HepG2 (cell line): ENCODE data around the gene JPH3. TPM values are rescaled to one million over a fixed set of nuclear protein-coding genes. Genes with fewer than 3 reads are reported as not detected.

ENCODE experiments used
- CCDC6 ChIP-seq: sonication (generic); formaldehyde crosslinking; IDR thresholded peaks from 2 replicates; pipeline ENCODE4 v1.8.1; 2022; ENCODE audit warnings: mild to moderate bottlenecking, missing genetic modification reagents, moderate library complexity
- FOXK1 ChIP-seq: sonication (generic); formaldehyde crosslinking; IDR thresholded peaks from 2 replicates; pipeline ENCODE4 v1.4.0; 2020; ENCODE audit warnings: low read depth, missing genetic modification reagents, borderline replicate concordance
- GTF3A ChIP-seq: sonication (generic); formaldehyde crosslinking; conservative IDR thresholded peaks from 2 replicates; pipeline ENCODE4 v1.4.0; 2020; ENCODE audit warnings: mild to moderate bottlenecking, missing genetic modification reagents
- HCFC1 ChIP-seq: fragments of 150-350 bp; IDR thresholded peaks from 2 replicates; pipeline ENCODE4 v1.6.1; 2014; ENCODE audit warnings: low read depth, low read length
- HNRNPH1 ChIP-seq: fragments of 200-400 bp; formaldehyde crosslinking; optimal IDR thresholded peaks from 2 replicates; pipeline ENCODE3; 2017; ENCODE audit warnings: mild to moderate bottlenecking, low read depth, low read length
- HNRNPL ChIP-seq: fragments of 200-400 bp; formaldehyde crosslinking; IDR thresholded peaks from 2 replicates; pipeline ENCODE4 v1.6.1; 2017; ENCODE audit warnings: mild to moderate bottlenecking, low read depth, low read length
- KDM2A ChIP-seq: sonication (generic); formaldehyde crosslinking; IDR thresholded peaks from 2 replicates; pipeline ENCODE4 v1.4.0; 2020; ENCODE audit warnings: low read depth, missing genetic modification reagents, borderline replicate concordance
- KLF9 ChIP-seq: IDR thresholded peaks from 2 replicates; pipeline ENCODE4 v1.6.1; 2016; ENCODE audit warnings: low read depth
- MEIS2 ChIP-seq: sonication (generic); formaldehyde crosslinking; IDR thresholded peaks from 2 replicates; pipeline ENCODE4 v1.9.0; 2021; ENCODE audit warnings: mild to moderate bottlenecking, missing genetic modification reagents
- MYC ChIP-seq: sonication (generic); formaldehyde crosslinking; IDR thresholded peaks from 2 replicates; pipeline ENCODE4 v1.9.0; 2021; ENCODE audit warnings: missing genetic modification reagents, borderline replicate concordance
- MYNN ChIP-seq: sonication (generic); formaldehyde crosslinking; IDR thresholded peaks from 2 replicates; pipeline ENCODE4 v1.4.0; 2020; ENCODE audit warnings: mild to moderate bottlenecking, low read depth, missing genetic modification reagents
- RBFOX2 ChIP-seq: fragments of 200-400 bp; formaldehyde crosslinking; IDR thresholded peaks from 2 replicates; pipeline ENCODE4 v1.6.1; 2017; ENCODE audit warnings: low read depth, mild to moderate bottlenecking, low read length
- SRSF9 ChIP-seq: fragments of 200-400 bp; formaldehyde crosslinking; IDR thresholded peaks from 2 replicates; pipeline ENCODE4 v1.6.1; 2018; ENCODE audit warnings: borderline replicate concordance, mild to moderate bottlenecking, low read depth, low read length; ENCODE audit not compliant: insufficient read depth, poor library complexity, severe bottlenecking
- THYN1 ChIP-seq: sonication (generic); formaldehyde crosslinking; IDR thresholded peaks from 2 replicates; pipeline ENCODE4 v1.8.1; 2023; ENCODE audit warnings: low read depth, mild to moderate bottlenecking, moderate library complexity, missing genetic modification reagents, borderline replicate concordance
- TSC22D2 ChIP-seq: sonication (generic); formaldehyde crosslinking; IDR thresholded peaks from 2 replicates; pipeline ENCODE4 v1.5.1; 2020; ENCODE audit warnings: missing genetic modification reagents, mild to moderate bottlenecking, borderline replicate concordance
- ZFY ChIP-seq: sonication (generic); formaldehyde crosslinking; IDR thresholded peaks from 2 replicates; pipeline ENCODE4 v1.4.0; 2020; ENCODE audit warnings: missing genetic modification reagents
- ZNF101 ChIP-seq: sonication (generic); formaldehyde crosslinking; IDR thresholded peaks from 2 replicates; pipeline ENCODE4 v1.4.0; 2020; ENCODE audit warnings: mild to moderate bottlenecking, low read depth, missing genetic modification reagents, borderline replicate concordance
- ZNF136 ChIP-seq: sonication (generic); formaldehyde crosslinking; IDR thresholded peaks from 2 replicates; pipeline ENCODE4 v1.8.1; 2022; ENCODE audit warnings: low read depth, mild to moderate bottlenecking, moderate library complexity, missing genetic modification reagents
- ZNF138 ChIP-seq: sonication (generic); formaldehyde crosslinking; IDR thresholded peaks from 2 replicates; pipeline ENCODE4 v1.5.0; 2020; ENCODE audit warnings: mild to moderate bottlenecking, low read depth, missing genetic modification reagents
- ZNF33B ChIP-seq: sonication (generic); formaldehyde crosslinking; IDR thresholded peaks from 2 replicates; pipeline ENCODE4 v1.5.1; 2020; ENCODE audit warnings: mild to moderate bottlenecking, missing genetic modification reagents
- ZNF556 ChIP-seq: sonication (generic); formaldehyde crosslinking; IDR thresholded peaks from 2 replicates; pipeline ENCODE4 v1.4.0; 2020; ENCODE audit warnings: mild to moderate bottlenecking, missing genetic modification reagents, borderline replicate concordance
- ZNF564 ChIP-seq: sonication (generic); formaldehyde crosslinking; IDR thresholded peaks from 2 replicates; pipeline ENCODE4 v1.8.1; 2023; ENCODE audit warnings: mild to moderate bottlenecking, missing genetic modification reagents
- ZNF746 ChIP-seq: sonication (generic); formaldehyde crosslinking; IDR thresholded peaks from 2 replicates; pipeline ENCODE4 v1.8.0; 2022; ENCODE audit warnings: mild to moderate bottlenecking, missing genetic modification reagents
- ZNF841 ChIP-seq: sonication (generic); formaldehyde crosslinking; IDR thresholded peaks from 2 replicates; pipeline ENCODE4 v1.8.1; 2023; ENCODE audit warnings: missing genetic modification reagents, borderline replicate concordance
- polyA plus RNA-seq, 8 experiments: library from polyadenylated mRNA; depleted of rRNA in 3 of 8; stranded (reverse) in 7 of 8; unstranded in 1 of 8; fragments of >200 nt; fragmentation: Illumina TruSeq in 4 of 8; extraction: Trizol in 4 of 8; gene quantifications; 2 replicates each; pipeline versions ENCODE4 v1.2.1 to v1.2.3, GENCODE V29; 2011 to 2016; ENCODE audit warnings: low read depth in 4 of 8, missing spikeins in 1 of 8, mixed read lengths in 1 of 8; ENCODE audit not compliant: insufficient read depth in 1 of 8
- total RNA-seq, 5 experiments: library from RNA; depleted of rRNA; stranded (reverse); fragments of >200 nt; fragmentation: Illumina TruSeq; extraction: Trizol; gene quantifications; 2 replicates each; pipeline ENCODE4 v1.2.3, GENCODE V29; 2016; ENCODE audit warnings: low read depth in 1 of 5
- TF ChIP-seq, protein P1 (sequence below): sonication (generic); formaldehyde crosslinking; IDR thresholded peaks from 2 replicates; pipeline ENCODE4 v1.5.0; 2020; ENCODE audit warnings: missing genetic modification reagents
- TF ChIP-seq, protein P2 (sequence below): sonication (generic); formaldehyde crosslinking; IDR thresholded peaks from 2 replicates; pipeline ENCODE4 v1.5.0; 2020; ENCODE audit warnings: mild to moderate bottlenecking, missing genetic modification reagents
- TF ChIP-seq, protein P3 (sequence below): IDR thresholded peaks from 2 replicates; pipeline ENCODE4 v1.6.1; 2016
- TF ChIP-seq, protein P4 (sequence below): sonication (generic); formaldehyde crosslinking; IDR thresholded peaks from 2 replicates; pipeline ENCODE4 v1.4.0; 2020; ENCODE audit warnings: low read depth, mild to moderate bottlenecking, missing genetic modification reagents

The JPH3 gene
- total and polyA plus RNA-seq, 2 of the 13 experiments (the other 11 are each of a cell fraction or from before 2014, with no cell fraction given) = not detected

DNA sequence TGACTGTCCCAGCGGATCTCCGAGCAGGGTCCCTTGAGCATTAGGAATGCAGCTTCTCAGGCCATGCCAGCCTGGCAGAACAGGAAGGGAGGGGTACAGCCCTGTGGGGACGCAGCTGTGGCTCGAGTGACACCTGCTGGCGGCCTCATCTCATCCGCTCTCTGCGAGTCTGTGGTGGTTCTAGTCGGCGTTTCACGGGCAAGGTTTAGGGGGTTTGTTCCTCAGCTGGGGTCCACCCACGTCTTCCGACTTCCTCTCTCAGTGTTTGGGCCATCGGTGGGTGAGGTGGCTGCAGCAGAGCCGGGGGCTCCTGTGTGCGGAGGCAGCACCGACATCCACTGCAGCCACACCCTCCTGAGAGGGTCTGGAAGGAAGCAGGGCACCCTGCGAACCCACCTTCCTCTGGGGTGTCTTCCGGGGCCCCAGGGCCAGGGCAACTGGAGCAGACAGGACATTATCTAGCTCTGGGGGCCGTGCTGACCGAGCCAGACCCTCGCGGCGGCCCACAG, 33.3 kb downstream of the JPH3 start (continued):
- no peak for TF ChIP-seq ZNF746 (CRISPR knock-in tag)
- TF ChIP-seq, protein P1, sequence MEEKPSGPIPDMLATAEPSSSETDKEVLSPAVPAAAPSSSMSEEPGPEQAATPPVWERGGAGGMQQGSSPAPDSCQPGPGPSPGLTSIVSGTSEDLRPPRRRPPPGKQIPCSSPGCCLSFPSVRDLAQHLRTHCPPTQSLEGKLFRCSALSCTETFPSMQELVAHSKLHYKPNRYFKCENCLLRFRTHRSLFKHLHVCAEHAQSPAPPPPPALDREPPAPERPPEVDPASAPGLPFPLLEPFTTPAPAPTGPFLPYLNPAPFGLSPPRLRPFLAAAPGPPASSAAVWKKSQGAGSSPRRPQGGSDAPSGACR = no peak
- no peak for TF ChIP-seq FOXK1 (CRISPR knock-in tag)
- TF ChIP-seq, protein P2, sequence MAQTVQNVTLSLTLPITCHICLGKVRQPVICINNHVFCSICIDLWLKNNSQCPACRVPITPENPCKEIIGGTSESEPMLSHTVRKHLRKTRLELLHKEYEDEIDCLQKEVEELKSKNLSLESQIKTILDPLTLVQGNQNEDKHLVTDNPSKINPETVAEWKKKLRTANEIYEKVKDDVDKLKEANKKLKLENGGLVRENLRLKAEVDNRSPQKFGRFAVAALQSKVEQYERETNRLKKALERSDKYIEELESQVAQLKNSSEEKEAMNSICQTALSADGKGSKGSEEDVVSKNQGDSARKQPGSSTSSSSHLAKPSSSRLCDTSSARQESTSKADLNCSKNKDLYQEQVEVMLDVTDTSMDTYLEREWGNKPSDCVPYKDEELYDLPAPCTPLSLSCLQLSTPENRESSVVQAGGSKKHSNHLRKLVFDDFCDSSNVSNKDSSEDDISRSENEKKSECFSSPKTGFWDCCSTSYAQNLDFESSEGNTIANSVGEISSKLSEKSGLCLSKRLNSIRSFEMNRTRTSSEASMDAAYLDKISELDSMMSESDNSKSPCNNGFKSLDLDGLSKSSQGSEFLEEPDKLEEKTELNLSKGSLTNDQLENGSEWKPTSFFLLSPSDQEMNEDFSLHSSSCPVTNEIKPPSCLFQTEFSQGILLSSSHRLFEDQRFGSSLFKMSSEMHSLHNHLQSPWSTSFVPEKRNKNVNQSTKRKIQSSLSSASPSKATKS (CRISPR knock-in tag) = no peak
- no peak for TF ChIP-seq ZFY (CRISPR knock-in tag)
- no peak for TF ChIP-seq MYNN (CRISPR knock-in tag)
- no peak for TF ChIP-seq ZNF101 (CRISPR knock-in tag)
- no peak for TF ChIP-seq KLF9
- no peak for TF ChIP-seq THYN1 (CRISPR knock-in tag)
- TF ChIP-seq CCDC6 (CRISPR knock-in tag) = no peak
- no peak for TF ChIP-seq MEIS2 (CRISPR knock-in tag)
- 0 out of 2 replicates have a peak, but pooled peaks have one; percentile 51 for TF ChIP-seq ZNF138 (CRISPR knock-in tag)
- 0 out of 2 replicates have a peak, but pooled peaks have one; percentile 24 for TF ChIP-seq MYC (CRISPR knock-in tag)
- no peak for TF ChIP-seq HCFC1
- no peak for TF ChIP-seq RBFOX2
- TF ChIP-seq GTF3A (CRISPR knock-in tag) = no peak
- TF ChIP-seq, protein P3, sequence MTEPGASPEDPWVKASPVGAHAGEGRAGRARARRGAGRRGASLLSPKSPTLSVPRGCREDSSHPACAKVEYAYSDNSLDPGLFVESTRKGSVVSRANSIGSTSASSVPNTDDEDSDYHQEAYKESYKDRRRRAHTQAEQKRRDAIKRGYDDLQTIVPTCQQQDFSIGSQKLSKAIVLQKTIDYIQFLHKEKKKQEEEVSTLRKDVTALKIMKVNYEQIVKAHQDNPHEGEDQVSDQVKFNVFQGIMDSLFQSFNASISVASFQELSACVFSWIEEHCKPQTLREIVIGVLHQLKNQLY (CRISPR knock-in tag) = no peak
- TF ChIP-seq HNRNPH1 = no peak
- 0 out of 2 replicates have a peak, but pooled peaks have one; percentile 4 for TF ChIP-seq ZNF33B
- TF ChIP-seq HNRNPL = peak; percentile 100
- no peak for TF ChIP-seq ZNF136 (CRISPR knock-in tag)
- no peak for TF ChIP-seq SRSF9
- TF ChIP-seq ZNF564 (CRISPR knock-in tag) = no peak
- peak; percentile 77 for TF ChIP-seq KDM2A (CRISPR knock-in tag)
- TF ChIP-seq, protein P4, sequence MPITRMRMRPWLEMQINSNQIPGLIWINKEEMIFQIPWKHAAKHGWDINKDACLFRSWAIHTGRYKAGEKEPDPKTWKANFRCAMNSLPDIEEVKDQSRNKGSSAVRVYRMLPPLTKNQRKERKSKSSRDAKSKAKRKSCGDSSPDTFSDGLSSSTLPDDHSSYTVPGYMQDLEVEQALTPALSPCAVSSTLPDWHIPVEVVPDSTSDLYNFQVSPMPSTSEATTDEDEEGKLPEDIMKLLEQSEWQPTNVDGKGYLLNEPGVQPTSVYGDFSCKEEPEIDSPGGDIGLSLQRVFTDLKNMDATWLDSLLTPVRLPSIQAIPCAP = no peak
- no peak for TF ChIP-seq ZNF841 (CRISPR knock-in tag)
- TF ChIP-seq ZNF556 (CRISPR knock-in tag) = no peak
- TF ChIP-seq TSC22D2 (CRISPR knock-in tag) = 0 out of 2 replicates have a peak, but pooled peaks have one; percentile 35
